Head of caudate nucleus (tissue), 42 donors: ENCODE measurements around the gene ZFX.
"Not testable (repeated sequence)": the region's sequence is repeated elsewhere in the genome, so short reads cannot be mapped to it uniquely, and the experiment has no call there.

Experiments
- DNase-seq, 42 donors: peaks; one replicate each; pipeline versions ENCODE4 v3.0.0 to v3.0.0-alpha.2; 2020 to 2021; ENCODE audit warnings: mixed read lengths in 7 of 42
- intact Hi-C: fragments of 100-400 bp; cut with DNase I; formaldehyde crosslinking; loops from one replicate; pipeline ENCODE4 v1.15.0; 2022

ZFX gene

DNA sequence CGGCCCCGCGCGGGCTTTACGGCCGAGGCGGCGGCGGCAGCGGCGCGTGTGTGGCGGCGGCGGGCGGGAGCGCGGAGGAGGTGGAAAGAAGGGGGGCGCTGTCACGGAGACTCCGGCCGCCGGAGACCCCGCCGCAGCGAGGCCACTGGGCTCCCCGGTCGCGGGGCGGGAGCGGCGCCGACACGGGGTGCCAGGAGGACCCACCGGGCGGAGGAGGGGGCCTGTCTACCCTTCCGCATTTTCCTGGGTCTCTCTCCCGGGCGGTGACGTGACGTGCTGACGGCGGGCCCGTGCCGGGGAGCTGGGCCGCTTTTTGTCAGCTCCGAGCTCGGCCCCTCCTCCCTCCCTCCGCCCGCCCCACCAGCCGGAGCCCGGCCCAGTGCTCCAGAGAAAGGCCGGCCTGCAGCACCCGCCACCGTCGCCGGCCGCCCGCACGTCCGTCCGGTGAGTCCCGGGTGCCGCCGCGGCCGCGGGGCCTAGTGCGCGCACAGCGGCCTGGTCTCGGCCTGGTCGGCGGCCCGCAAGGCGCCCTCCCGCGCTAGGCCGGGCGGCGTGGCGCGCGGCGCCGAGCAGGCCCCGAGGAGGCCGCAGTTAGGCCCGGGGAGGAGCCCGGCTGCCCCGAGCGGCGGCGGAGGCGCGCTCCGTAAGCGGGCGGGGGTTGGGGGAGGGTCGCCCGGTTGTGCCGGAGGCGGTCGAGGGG is at the start of gene ZFX:
ZFX (plus strand) TSS at position 379 of the 700 bp plus-strand sequence. CDS start 23,014 bp downstream, outside the sequence.
- intact Hi-C loops, result loop anchor here (1.0 to 10.0 kb wide), 3 partner anchors 85 to 242 kb away; partner anchors contain the start of genes APOO, CXorf58 and EIF2S3
- peak in 41 of 42 donors; percentile 29 to 79 (median 68) for DNase-seq

DNA sequence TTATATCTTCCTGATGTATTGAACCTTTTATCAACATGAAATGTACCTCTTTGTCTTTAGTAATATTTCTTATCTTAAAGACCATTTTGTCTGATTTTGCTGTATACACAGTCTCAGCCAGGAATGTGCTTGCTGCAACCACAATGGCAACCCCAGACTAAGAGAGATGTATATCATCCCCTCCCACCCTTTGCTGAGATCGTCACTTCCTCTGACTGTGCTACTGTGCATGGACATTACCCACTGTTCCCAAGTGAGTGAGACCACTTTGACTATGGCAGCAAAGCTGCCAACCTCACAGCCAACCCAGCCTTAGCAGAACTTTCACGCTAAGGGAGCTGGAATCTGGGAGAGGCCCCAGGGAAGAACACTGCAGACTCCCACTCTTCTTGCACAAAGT is 48.8 kb upstream of the ZFX start:
- intact Hi-C loops, result no loop called here
- no peak for DNase-seq

DNA sequence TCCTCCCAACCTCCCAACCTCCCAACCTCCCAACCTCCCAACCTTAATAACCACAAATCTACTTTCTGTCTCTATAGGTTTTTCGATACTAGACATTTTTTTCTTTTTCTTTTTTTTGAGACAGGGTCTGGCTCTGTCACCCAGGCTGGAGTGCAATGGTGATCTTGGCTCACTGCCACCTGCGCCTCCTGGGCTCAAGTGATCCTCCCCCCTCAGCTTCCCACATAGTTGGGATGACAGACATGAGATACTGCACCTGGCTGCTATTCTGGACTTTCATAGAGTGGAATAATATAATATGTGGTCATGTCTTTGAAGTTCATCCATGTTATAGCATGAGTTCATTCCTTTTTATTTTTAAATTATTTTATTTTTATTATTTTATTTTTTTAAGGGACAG is 39.5 kb upstream of the ZFX start:
- intact Hi-C loops, result no loop called here
- DNase-seq, result no peak

DNA sequence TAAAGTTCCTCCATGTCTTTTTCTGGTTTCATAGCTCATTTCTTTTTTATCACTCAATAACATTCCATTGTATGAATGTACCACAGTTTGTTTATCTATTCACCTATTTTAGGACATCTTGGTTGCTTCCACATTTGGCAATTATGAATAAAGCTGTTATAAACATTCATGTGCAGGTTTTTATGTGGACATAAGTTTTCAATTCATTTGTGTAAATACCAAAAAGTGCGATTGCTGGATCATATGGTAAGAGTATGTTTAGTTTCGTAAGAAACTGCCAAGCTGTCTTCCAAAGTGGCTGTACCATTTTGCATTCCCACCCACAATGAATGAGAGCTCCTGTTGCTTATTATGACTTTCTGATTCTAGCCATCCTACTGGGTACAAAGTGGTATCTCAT is 36.3 kb upstream of the ZFX start:
- intact Hi-C loops, result no loop called here
- no peak for DNase-seq

DNA sequence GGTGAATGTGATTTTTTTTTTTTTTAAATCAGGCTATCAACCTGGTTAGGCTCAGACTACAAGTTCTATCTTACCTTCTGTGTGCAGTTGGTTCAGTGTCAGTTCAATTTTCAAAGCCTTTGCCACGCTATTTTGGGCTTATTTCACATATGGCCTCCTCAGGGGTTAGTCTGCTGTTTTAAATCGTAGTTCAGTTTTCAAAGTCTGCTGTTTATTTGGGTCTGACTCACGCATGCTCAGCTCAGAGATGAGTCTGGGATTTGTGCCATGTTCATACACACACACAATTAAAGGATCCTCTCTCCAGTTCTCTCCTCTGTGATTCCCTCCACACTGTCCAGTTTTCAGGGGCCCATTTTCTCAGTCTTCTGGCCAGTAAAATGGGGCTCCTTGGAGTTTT is 32.3 kb upstream of the ZFX start:
- DNase-seq, result peak in 18 of 42 donors; percentile 1 to 63 (median 24)

DNA sequence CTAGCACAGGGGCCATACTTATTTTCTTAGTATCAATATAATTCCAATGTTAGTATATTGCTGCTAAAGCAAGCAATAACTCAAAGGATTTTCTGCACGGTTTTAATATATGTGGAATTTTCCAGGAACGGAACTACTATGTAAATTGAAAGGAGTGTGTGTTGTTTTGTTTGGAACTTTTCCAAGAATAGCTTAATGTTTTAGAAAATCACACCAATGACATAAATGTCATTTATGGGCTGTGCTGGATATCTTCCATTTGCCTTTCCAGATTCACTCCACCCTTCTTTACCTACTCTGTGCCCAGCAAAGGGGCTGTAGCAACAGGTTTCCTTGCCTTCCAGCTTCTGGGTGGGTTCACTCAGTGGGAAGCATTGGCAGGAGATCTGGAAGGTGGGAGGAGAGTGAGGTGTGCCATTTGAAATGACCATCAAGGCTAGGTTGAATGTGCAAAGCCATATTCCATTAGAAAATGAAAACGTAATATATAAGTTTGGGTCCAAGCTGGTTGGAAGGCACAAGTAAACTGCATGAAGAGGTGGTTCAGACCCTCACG is 25.2 kb upstream of the ZFX start:
- DNase-seq, result no peak
- intact Hi-C loops, result no loop called here

More for the DNA sequence above, 32.3 kb upstream of the ZFX start:
- intact Hi-C loops, result no loop called here

DNA sequence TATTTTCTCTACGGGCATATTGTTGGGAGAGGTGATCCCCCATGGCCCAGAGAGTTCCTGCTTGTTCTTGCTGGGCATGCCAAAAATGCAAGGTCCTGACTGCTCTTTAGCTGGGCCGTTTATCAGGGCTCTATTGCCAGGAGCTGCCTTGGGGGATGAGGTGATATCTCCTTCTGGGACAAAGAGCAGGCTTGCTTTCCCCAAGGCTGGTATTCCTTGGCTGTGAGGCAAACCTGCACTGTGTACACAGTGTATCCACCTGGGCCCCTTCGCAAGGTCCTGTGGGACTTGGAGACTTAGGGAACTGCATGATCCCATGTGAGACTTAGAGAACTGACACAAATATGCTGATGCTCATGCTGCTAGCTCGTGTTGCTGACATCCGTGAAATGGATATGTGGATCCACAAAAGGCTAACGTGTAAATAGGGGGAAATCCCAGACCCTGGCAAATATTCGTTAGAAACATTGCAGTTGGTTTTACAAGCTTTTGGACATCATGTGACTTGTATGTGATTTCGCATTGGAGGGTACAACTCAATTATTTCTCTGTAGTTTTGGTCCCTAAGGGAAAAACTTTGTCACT is 24.4 kb upstream of the ZFX start:
- intact Hi-C loops, result no loop called here
- no peak for DNase-seq

DNA sequence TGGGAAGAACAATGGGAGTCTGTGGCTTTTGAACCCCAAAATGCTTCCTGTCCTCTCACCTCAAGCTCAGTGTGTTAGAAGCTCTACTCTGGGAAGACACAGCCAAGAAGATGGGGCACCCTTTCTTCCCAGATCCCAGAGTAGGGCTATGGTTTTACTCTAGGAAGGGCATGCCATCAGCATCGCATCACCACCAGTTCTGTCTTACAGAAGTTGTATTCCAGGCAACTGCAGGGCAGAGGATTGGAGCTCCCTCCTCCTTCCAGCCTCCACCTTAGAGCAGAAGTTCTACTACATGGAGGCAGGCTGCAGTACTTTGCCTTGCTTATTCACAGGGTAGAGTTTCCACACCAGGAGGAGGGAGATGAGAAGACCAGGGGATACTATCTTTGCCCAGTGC is 18.1 kb upstream of the ZFX start:
- intact Hi-C loops, result no loop called here
- DNase-seq, result no peak

DNA sequence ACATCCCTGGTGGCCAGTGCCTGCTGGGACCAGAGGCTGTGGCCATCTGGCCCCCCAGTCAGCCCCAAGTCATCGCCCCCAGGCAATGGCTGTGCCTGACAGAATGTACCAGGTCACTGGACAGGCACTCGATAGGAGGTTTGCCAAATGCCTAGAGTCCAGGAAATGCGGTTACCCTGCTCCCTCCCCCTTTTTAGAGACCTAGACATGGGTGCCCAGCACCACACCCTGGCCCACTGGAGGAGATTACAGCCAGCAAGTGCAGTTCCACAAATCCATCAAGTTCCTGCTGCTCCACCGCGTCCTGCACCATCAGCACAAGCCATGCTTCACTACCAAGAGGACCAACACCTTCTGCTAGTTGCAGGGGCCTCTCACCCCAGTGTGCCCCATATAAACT is 16.2 kb upstream of the ZFX start:
- intact Hi-C loops, result no loop called here

DNA sequence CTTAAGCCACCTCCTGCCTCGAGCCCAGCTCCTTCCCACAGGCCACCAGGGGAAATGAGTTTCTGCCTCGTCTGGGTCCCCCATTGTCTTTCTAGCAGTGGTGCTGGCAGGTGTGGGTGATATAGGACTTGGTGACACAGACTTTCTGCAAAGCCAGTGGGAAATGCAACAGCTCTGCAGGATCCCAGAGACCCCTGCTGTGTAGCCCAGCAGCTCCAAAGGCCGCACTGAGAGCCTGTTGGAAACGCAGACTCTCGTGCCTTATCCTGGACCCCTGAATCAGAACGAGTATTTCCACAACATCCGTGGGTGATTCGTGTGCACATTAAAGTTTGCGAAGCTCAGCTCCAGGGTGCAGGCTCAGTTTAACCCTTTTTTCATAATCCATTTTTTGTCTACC is 13.8 kb upstream of the ZFX start:
- DNase-seq, intact Hi-C loops: not testable (repeated sequence)

More for the DNA sequence above, 16.2 kb upstream of the ZFX start:
- no peak for DNase-seq

DNA sequence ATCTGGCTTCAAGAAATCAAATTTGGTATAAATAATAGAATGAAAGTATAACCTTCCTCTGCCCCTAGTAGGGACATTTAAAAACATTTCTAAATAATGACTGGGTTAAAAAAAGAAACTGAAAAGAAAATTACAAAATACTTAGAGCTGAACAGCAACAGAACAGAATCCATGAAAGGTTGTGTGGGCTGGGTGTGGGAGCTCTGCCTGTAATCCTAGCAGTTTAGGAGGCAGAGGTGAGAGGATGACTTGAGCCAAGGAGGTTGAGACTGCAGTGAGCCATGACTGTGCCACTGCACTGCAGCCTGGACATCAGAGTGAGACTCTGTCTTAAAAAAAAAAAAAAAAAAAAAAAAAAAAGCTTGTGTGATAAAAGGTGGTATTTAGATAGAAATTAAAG is 12.3 kb upstream of the ZFX start:
- peak in 7 of 42 donors; percentile 15 to 57 (median 44) for DNase-seq
- intact Hi-C loops, result no loop called here

DNA sequence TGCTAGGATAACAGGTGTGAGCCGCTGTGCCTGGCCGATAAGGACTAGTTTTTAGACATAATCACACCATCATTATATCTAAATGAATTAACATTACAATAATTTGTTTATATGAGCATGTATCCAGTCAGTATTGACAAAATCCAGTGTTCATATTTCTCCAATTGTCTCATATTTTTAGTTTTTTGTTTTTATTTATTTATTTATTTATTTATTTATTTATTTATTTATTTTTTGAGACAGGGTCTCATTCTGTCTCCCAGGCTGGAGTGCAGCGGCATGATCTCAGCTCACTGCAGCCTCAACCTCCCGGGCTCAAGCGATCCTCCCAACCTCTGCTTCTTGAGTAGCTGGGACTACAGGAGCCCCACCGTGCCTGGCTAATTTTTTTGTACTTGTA is 5.5 kb upstream of the ZFX start:
- intact Hi-C loops, DNase-seq: not testable (repeated sequence)

DNA sequence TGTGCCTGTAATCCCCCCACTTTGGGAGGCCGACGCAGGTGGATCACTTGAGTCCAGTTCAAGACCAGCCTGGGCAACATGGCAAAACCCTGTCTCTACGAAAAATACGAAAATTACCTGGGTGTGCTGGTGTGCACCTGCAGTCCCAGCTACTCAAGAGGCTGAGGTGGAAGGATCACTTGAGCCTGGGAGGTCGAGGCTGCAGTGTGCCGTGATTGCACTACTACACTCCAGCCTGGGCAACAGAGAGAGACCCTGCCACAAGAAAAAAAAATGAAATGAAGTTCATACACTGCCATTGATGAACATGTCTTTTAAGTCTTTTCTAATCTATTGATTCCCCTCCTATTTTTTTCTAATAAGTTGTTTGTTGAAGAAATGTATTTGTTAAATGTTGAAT is 5.0 kb upstream of the ZFX start:
- intact Hi-C loops, result no loop called here
- no peak for DNase-seq

DNA sequence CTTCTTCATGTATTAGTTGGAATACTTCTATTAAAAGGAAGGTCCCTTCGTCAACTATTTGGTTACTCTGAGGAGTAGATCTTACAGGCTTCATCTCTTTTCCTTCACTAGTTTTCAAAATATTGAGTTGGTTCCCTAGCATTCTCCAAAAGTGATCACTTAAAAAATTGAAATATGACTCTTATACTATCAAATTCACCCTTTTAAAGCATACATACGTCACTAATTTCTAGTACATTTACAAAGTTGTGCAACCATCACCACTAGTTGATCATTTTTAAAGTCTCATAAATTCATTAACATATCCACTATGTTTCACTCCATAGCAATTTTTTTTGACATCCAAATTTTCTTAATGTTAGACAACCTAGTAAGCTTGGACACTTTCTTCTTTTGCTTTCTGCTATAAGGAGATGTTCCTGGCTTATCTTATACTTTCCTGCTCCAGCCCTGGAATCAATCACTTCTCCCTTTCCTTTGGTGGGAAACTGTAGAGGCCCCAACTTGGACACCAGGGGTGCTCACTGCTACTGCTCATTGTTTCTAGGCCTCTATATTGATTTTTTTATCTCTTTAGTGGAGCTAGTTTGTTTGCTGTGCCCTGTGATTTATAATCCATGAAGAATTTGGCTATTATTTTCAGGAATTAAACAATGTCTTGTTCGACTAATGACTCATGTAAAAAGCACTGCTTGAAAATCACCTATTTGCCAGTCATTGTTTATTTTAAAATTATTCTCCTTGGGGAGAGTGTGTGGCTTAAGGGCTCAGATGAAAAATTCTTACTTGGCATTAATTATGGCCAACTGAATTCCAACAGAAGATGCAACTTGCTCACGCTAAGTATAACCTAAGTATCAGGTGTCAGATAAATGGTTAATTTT is 4.0 kb upstream of the ZFX start:
- no peak for DNase-seq
- intact Hi-C loops, result no loop called here

DNA sequence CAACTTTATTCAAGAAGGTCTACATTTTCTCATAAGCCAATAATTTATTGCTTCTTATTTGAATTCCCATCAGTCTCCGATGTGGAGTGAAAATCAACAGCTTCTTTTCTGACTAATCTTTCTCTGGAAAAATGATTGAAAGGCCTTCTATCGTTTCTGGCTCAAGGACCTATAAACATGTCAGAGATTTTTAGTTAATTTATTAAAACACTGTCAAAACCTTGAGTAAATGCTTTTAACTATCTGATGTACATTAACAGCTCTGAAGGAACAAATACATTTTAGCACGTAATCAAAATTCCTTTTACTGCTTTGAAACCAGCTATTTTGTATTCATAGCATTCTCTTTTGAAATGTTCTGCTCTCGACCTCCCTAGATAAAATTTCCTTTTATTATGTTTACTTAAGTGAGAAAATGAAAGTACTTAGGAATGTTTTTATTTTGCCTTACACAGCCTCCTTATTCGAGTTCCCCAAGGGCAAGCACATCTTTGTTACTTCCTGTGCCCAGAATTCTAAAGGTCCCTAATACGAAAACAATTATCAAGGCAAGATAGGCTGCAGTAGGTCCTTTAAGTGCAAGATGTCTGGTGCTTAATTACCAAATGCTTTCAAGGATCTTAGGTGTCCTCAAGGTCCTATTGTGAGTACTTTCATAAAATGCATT is 3.1 kb upstream of the ZFX start:
- no peak for DNase-seq
- intact Hi-C loops, result no loop called here

DNA sequence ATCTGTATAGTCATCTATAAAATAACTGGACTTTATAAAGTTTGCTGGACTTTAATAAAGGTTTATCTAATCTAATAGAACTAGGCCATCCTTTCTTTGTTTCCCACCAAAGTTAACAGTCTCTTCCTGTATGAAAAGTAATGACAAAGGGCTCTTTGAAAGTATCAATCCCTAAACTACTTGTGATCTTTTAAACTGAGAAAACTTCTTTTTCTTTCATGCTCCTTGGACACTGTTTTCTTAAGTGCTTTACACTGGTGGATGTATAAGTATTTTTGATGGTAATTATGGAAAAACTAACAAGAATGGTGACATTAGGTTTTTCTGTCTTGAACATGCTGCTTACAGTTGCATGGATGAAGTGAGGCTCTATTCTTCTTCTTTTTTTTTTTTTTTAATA is 2.4 kb upstream of the ZFX start:
- intact Hi-C loops, result no loop called here
- no peak for DNase-seq

DNA sequence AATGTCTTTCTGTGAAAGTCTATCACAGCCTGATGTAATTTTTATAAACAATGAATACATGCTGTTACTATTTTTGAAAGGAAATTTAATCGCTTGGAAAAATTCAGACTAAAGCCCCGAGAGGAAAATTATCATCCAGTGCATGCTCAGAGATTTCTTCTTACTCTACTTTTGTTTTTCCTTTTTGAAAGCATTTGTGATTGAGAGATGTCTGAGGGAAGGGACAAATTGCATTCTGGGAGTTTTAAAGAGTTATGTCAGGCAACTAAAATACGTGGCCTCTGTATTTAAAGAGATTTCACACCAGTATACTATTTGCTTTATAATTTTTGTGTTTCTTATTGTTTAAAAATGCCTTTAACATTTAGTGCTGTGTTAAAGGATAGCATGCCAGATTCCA is 1.4 kb upstream of the ZFX start:
- intact Hi-C loops, result no loop called here
- DNase-seq, result no peak

DNA sequence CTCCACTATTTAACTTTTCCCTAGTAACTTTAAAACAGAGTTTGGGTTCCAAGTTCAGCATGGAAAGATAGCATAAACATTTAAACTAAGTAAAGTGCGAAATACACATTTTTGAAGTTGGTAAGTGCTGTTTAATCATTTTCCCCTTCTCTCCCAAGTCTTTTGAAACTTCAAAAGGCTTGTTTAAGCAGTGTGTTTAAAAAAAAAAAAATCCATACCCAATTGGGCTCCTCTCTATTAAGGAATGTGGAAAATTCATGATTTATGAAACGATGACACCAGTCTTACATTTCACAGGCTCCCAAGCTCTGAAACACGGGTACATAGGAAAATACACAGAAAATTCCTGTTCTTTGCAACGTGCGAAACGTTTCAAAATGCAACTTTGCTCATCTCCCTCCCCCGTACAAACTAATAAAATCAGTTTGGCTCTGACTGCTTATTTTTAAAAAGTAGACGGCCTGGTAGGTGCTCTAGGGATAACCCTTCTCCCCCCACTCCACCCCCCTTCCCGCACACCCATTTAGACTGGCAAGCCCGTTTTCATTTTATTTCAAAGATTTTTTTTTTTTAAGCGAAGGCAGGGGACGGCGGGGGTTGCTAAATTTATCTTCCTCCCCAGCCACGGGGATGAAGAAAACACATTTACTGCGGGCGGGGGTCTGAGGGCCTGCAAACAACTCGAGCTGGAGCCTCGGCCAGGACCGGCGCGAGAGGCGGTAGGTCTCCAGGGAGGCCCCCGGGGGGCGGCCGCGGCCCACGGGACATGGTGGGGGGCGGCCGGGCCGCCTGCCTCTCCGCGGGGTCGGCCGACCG is 786 bp upstream of the ZFX start:
- intact Hi-C loops, result no loop called here
- DNase-seq, result peak in 12 of 42 donors; percentile 8 to 52 (median 32)
